Measurements from ENCODE around the gene SLC35F3.

SLC35F3 gene

DNA sequence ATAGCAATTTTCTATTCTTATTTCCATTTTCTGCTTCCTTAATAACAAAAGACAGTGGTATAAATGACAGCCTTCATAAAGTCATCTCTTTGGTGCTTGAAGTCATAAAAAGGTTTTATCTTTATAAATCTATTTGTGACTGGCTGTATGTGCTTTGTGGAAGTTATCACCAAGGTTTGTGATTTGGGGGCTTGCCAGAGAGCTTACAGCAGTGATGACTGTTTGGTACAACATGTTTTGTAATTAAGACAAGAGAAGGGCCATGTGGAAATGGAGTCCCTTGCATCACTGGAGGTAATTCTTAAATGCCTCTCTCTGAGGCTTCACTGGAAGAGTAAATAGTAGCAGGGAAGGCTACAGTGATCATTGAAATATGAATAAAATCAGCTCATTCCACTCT is 2.7 kb downstream of the SLC35F3 start:
- no peak for DNase-seq (ENCODE audit: low read depth, low spot score)
- ChIA-PET POLR2A (no interaction called here), CTCF (no interaction called here)
- no peak overlapping the region for H3K4me3 ChIP-seq (ENCODE audit: low read depth, low read length)
- TF ChIP-seq, protein P1, sequence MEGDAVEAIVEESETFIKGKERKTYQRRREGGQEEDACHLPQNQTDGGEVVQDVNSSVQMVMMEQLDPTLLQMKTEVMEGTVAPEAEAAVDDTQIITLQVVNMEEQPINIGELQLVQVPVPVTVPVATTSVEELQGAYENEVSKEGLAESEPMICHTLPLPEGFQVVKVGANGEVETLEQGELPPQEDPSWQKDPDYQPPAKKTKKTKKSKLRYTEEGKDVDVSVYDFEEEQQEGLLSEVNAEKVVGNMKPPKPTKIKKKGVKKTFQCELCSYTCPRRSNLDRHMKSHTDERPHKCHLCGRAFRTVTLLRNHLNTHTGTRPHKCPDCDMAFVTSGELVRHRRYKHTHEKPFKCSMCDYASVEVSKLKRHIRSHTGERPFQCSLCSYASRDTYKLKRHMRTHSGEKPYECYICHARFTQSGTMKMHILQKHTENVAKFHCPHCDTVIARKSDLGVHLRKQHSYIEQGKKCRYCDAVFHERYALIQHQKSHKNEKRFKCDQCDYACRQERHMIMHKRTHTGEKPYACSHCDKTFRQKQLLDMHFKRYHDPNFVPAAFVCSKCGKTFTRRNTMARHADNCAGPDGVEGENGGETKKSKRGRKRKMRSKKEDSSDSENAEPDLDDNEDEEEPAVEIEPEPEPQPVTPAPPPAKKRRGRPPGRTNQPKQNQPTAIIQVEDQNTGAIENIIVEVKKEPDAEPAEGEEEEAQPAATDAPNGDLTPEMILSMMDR (IDR thresholded peaks at IDR 0.05; ENCODE audit: insufficient read depth, low read length, missing control alignments) = no peak

DNA sequence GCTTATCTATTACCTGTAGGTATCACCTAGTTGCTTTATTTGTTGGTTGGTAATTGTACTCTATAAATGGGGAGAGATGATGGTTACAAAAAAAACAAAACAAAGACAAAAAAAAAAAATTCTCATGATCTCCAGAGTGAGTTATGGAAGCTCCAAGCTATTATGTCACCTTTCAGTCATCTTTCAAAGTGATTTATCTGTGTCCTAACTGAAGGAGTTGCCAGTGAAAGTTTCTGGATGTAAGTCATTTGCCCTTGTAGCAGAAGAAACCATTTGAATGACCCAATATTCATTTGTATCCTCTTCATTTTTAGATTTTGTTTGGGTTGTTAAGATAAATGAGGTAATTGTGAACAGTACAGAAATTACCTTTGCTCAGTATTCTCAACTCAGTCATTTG is 3.6 kb downstream of the SLC35F3 start:
- POLR2A ChIA-PET = no interaction called here
- no peak for DNase-seq (ENCODE audit: low read depth, low spot score)
- CTCF ChIA-PET = no interaction called here
- TF ChIP-seq, protein P1 (IDR thresholded peaks at IDR 0.05; ENCODE audit: insufficient read depth, low read length, missing control alignments) = no peak
- H3K4me3 ChIP-seq (ENCODE audit: low read depth, low read length) = no peak overlapping the region

GRCh38 chr1:233909195-233909594 is 4.7 kb downstream of the SLC35F3 start:
- CTCF ChIA-PET = no interaction called here
- TF ChIP-seq, protein P1 (IDR thresholded peaks at IDR 0.05; ENCODE audit: insufficient read depth, low read length, missing control alignments) = no peak
- POLR2A ChIA-PET = no interaction called here
- DNase-seq (ENCODE audit: low read depth, low spot score) = no peak
- no peak overlapping the region for H3K4me3 ChIP-seq (ENCODE audit: low read depth, low read length)

- no peak for DNase-seq (ENCODE audit: low read depth, low spot score)
- H3K4me3 ChIP-seq (ENCODE audit: low read depth, low read length) = no peak overlapping the region
- ChIA-PET POLR2A (no interaction called here), CTCF (no interaction called here)
- TF ChIP-seq, protein P1 (IDR thresholded peaks at IDR 0.05; ENCODE audit: insufficient read depth, low read length, missing control alignments) = no peak
These were observed 8.0 kb downstream of the SLC35F3 start for GRCh38 chr1:233912447-233912846.

- POLR2A ChIA-PET = no interaction called here
These were observed 8.4 kb downstream of the SLC35F3 start for GRCh38 chr1:233912909-233913308.

DNA sequence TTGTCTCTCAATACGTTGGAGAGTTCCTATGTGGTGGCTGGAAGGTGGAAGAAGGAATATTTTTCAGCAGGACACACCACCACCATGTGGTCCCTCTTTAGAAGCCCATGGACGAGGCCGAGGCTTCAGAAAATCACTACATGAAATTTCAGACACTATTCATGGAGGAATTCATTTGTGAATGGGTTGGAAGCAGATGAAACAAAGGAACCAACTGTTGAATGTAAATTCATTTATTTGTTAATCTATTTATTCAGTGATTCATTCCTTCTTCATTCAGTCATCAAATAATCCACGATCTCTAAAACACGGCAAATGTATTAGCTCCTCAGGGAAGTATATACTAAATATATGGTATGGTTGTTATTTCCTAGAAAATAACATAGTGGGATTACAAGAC is 12.2 kb downstream of the SLC35F3 start:
- TF ChIP-seq, protein P1 (IDR thresholded peaks at IDR 0.05; ENCODE audit: insufficient read depth, low read length, missing control alignments) = no peak
- ChIA-PET CTCF (no interaction called here), POLR2A (no interaction called here)
- DNase-seq (ENCODE audit: low read depth, low spot score) = no peak
- H3K4me3 ChIP-seq (ENCODE audit: low read depth, low read length) = no peak overlapping the region

More at GRCh38 chr1:233912909-233913308, 8.4 kb downstream of the SLC35F3 start:
- H3K4me3 ChIP-seq (ENCODE audit: low read depth, low read length) = no peak overlapping the region
- CTCF ChIA-PET = no interaction called here
- DNase-seq (ENCODE audit: low read depth, low spot score) = no peak
- TF ChIP-seq, protein P1 (IDR thresholded peaks at IDR 0.05; ENCODE audit: insufficient read depth, low read length, missing control alignments) = no peak
